HepG2 (cell line): ENCODE data around the gene LDLRAP1. TPM values are rescaled to one million over a fixed set of nuclear protein-coding genes. Genes with fewer than 3 reads are reported as not detected.

Source experiments
- ATAC-seq: fragments of 200-7000 bp; cut with Tn5 transposase; 3 replicates; pipeline ENCODE4 v1.9.1; 2020; ENCODE audit warnings: mild to moderate bottlenecking, moderate library complexity
- BruUV-seq: library from RNA; stranded (reverse); fragments of 400-500 nt; replicated peaks from 2 replicates; lab custom pipeline; 2021; lab: Mats Ljungman, UMichigan
- CTCF ChIA-PET: fragments of 300-600 bp; formaldehyde crosslinking; extraction: SDS; loops from one replicate; lab custom pipeline; 2021; ENCODE audit warnings: low total read pairs, inconsistent platforms, low intra/inter-chr PET ratio; lab: Yijun Ruan, JAX
- POLR2A ChIA-PET: fragments of 350-600 bp; sonication (Branson Sonifier 250); formaldehyde crosslinking; loops from one replicate; lab custom pipeline; 2020; ENCODE audit warnings: antibody characterized with exemption, inconsistent platforms; lab: Yijun Ruan, JAX
- DNase-seq: peaks from one replicate; pipeline ENCODE4 v3.0.0-alpha.2; 2015; ENCODE audit warnings: low spot score
- FAIRE-seq: peaks from 3 replicates; lab custom pipeline; 2011; peaks lifted over from hg19 to GRCh38; lab: Jason Lieb, UNC
- H2AFZ ChIP-seq: one replicate; pipeline ENCODE4 v1.6.1; 2011; ENCODE audit warnings: low read length, inconsistent platforms
- H3K27ac ChIP-seq: fragments of 300-600 bp; 3 replicates; pipeline ENCODE4 v1.8.0; 2011; ENCODE audit warnings: mixed run types, mild to moderate bottlenecking, mixed read lengths, low read length, inconsistent platforms; ENCODE audit not compliant: insufficient read depth; ENCODE audit errors: extremely low read length
- H3K27me3 ChIP-seq, 2 experiments: fragments of 200-600 bp in 1 of 2; 2 replicates in 1 of 2; 3 replicates in 1 of 2; pipeline versions ENCODE4 v1.6.0 to v1.8.0; 2011; ENCODE audit warnings: low read length in 2 of 2, mild to moderate bottlenecking in 2 of 2, moderate library complexity in 2 of 2, inconsistent platforms in 1 of 2; ENCODE audit not compliant: insufficient read depth in 2 of 2, control insufficient read depth in 1 of 2
- H3K36me3 ChIP-seq, 2 experiments: fragments of 200-600 bp in 1 of 2; replicated peaks in 1 of 2; 2 replicates in 1 of 2; 3 replicates in 1 of 2; pipeline versions ENCODE4 v1.5.1 to v1.8.0; 2011; ENCODE audit warnings: low read length in 2 of 2, inconsistent platforms in 1 of 2; ENCODE audit not compliant: insufficient read depth in 2 of 2, control insufficient read depth in 1 of 2
- H3K4me1 ChIP-seq: 2 replicates; pipeline ENCODE4 v1.5.1; 2012; ENCODE audit warnings: low read length, inconsistent platforms; ENCODE audit not compliant: insufficient read depth
- H3K4me2 ChIP-seq: 2 replicates; pipeline ENCODE4 v1.6.0; 2011; ENCODE audit warnings: low read depth, low read length, inconsistent platforms
- H3K4me3 ChIP-seq, 3 experiments: fragments of 200-600 bp in 1 of 3; sonication (generic), shearing (Covaris generic) in 1 of 3; replicated peaks in 1 of 3; 2 replicates each; pipeline ENCODE4 v1.5.1; 2011 to 2016; ENCODE audit warnings: low read length in 3 of 3, inconsistent platforms in 2 of 3, low read depth in 2 of 3, mild to moderate bottlenecking in 2 of 3, control low read depth in 1 of 3, mixed read lengths in 1 of 3; ENCODE audit not compliant: insufficient read depth in 1 of 3
- H3K79me2 ChIP-seq: one replicate; pipeline ENCODE4 v1.6.1; 2011; ENCODE audit warnings: low read length, inconsistent platforms; ENCODE audit not compliant: insufficient read depth
- H3K9ac ChIP-seq: 2 replicates; pipeline ENCODE4 v1.6.0; 2011; ENCODE audit warnings: mild to moderate bottlenecking, low read depth, low read length, inconsistent platforms; ENCODE audit not compliant: insufficient read depth
- H3K9me3 ChIP-seq: 2 replicates; pipeline ENCODE4 v1.5.1; 2012; ENCODE audit warnings: mild to moderate bottlenecking, low read length
- H4K20me1 ChIP-seq: 2 replicates; pipeline ENCODE4 v1.6.0; 2011; ENCODE audit warnings: inconsistent platforms, mild to moderate bottlenecking, low read length, moderate library complexity; ENCODE audit not compliant: insufficient read depth
- CAMTA2 ChIP-seq: sonication (generic); formaldehyde crosslinking; IDR thresholded peaks from 2 replicates; pipeline ENCODE4 v1.4.0; 2020; ENCODE audit warnings: mild to moderate bottlenecking, missing genetic modification reagents, borderline replicate concordance
- HNRNPLL ChIP-seq: fragments of 200-400 bp; formaldehyde crosslinking; IDR thresholded peaks from 2 replicates; pipeline ENCODE4 v1.6.1; 2017; ENCODE audit warnings: mild to moderate bottlenecking, low read depth, low read length; ENCODE audit not compliant: poor library complexity, severe bottlenecking
- U2AF1 ChIP-seq: fragments of 200-400 bp; formaldehyde crosslinking; optimal IDR thresholded peaks from 2 replicates; pipeline ENCODE3; 2017; ENCODE audit warnings: mild to moderate bottlenecking, low read depth, low read length
- ZNF556 ChIP-seq: sonication (generic); formaldehyde crosslinking; IDR thresholded peaks from 2 replicates; pipeline ENCODE4 v1.4.0; 2020; ENCODE audit warnings: mild to moderate bottlenecking, missing genetic modification reagents, borderline replicate concordance
- ZNF563 ChIP-seq: sonication (generic); formaldehyde crosslinking; IDR thresholded peaks from 2 replicates; pipeline ENCODE4 v1.8.0; 2022; ENCODE audit warnings: mild to moderate bottlenecking, moderate library complexity, missing genetic modification reagents
- ZNF776 ChIP-seq: sonication (generic); formaldehyde crosslinking; IDR thresholded peaks from 2 replicates; pipeline ENCODE4 v1.4.0; 2020; ENCODE audit warnings: mild to moderate bottlenecking, missing genetic modification reagents
- WGBS: methylation state at CpG from one replicate; pipeline ENCODE4 v1.1.6; 2017; ENCODE audit warnings: low lambda C conversion rate; 5-methylcytosine and 5-hydroxymethylcytosine counted together
- in situ Hi-C: cut with HindIII; loops from 2 replicates; pipeline ENCODE4 v1.10.0; 2017; ENCODE audit warnings: low pct_unique_long_range_greater_than_20kb; ENCODE audit not compliant: extremely low pct_ligation_motif_present
- intact Hi-C: fragments of 100-400 bp; cut with micrococcal nuclease; formaldehyde crosslinking; loops from one replicate; pipeline ENCODE4 v1.10.0; 2022; ENCODE audit not compliant: unreplicated experiment
- polyA plus RNA-seq, 8 experiments: library from polyadenylated mRNA; depleted of rRNA in 3 of 8; stranded (reverse) in 7 of 8; unstranded in 1 of 8; fragments of >200 nt; fragmentation: Illumina TruSeq in 4 of 8; extraction: Trizol in 4 of 8; gene quantifications; 2 replicates each; pipeline versions ENCODE4 v1.2.1 to v1.2.3, GENCODE V29; 2011 to 2016; ENCODE audit warnings: low read depth in 4 of 8, missing spikeins in 1 of 8, mixed read lengths in 1 of 8; ENCODE audit not compliant: insufficient read depth in 1 of 8
- total RNA-seq, 5 experiments: library from RNA; depleted of rRNA; stranded (reverse); fragments of >200 nt; fragmentation: Illumina TruSeq; extraction: Trizol; gene quantifications; 2 replicates each; pipeline ENCODE4 v1.2.3, GENCODE V29; 2016; ENCODE audit warnings: low read depth in 1 of 5
- TF ChIP-seq, protein P1 (sequence below): sonication (generic); formaldehyde crosslinking; IDR thresholded peaks from 2 replicates; pipeline ENCODE4 v1.8.1; 2023; ENCODE audit warnings: mild to moderate bottlenecking, moderate library complexity, missing genetic modification reagents

LDLRAP1 gene
- total and polyA plus RNA-seq, 2 of the 13 experiments (the other 11 are each of a cell fraction or from before 2014, with no cell fraction given) = 7.2 to 12.1 TPM

DNA sequence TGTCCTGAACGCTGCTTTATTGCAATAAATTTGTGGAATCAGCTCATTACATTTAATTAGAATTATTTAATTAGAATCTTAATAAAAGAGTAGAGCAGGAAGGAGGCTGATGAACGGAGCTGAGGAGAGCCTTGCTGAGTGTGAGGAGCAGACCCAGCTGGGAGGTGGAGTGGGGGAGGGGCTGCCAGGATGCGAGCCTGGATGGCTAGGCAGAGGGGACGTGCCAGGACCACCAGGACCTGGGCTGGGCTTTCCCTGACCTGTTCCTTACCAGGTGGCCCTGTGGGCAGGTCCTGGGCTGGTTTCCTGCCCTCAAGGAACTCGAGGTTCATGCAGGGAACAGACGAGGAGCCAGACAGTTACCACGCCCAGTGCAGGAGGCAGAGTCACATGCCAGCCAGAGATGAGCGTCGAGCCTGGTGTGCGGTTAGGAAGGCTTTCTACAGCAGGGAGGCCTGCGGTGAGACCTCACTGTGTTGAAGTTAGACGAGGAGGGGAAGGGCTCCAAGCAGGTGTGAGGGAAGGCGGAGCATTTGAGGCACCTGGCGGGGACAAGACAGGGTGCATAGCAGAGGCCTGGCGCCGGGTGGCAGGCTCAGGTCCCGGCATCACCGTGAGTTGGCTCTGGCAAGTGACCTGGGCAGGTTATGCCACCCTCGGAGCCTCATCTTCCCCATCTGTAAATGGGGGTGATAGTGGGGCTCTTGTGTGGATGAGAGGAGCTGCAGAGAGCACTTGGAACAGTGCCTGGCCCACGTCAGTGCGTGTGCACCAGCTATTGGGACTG is 33.9 kb downstream of the LDLRAP1 start (continued):
- TF ChIP-seq HNRNPLL (no peak), CAMTA2 (CRISPR knock-in tag) (no peak), ZNF776 (no peak), ZNF556 (no peak)
- TF ChIP-seq, protein P1, sequence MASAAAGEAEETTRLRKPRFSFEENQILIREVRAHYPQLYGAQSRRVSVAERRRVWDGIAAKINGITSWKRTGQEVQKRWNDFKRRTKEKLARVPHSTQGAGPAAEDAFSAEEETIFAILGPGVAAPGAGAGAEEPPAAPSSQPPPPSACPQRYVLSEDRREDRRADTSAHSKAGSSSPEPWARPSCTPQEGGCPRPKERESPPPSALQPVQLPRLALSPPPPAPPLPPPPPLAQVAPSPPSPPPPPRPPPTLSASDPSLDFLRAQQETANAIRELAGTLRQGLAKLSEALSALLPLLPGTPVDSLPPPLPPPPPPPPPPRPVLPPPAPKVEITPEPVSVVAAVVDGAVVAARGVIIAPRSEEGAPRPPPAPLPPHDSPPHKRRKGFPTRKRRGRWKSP (CRISPR knock-in tag) = no peak
- TF ChIP-seq, all 625 proteins: peak for 0

DNA sequence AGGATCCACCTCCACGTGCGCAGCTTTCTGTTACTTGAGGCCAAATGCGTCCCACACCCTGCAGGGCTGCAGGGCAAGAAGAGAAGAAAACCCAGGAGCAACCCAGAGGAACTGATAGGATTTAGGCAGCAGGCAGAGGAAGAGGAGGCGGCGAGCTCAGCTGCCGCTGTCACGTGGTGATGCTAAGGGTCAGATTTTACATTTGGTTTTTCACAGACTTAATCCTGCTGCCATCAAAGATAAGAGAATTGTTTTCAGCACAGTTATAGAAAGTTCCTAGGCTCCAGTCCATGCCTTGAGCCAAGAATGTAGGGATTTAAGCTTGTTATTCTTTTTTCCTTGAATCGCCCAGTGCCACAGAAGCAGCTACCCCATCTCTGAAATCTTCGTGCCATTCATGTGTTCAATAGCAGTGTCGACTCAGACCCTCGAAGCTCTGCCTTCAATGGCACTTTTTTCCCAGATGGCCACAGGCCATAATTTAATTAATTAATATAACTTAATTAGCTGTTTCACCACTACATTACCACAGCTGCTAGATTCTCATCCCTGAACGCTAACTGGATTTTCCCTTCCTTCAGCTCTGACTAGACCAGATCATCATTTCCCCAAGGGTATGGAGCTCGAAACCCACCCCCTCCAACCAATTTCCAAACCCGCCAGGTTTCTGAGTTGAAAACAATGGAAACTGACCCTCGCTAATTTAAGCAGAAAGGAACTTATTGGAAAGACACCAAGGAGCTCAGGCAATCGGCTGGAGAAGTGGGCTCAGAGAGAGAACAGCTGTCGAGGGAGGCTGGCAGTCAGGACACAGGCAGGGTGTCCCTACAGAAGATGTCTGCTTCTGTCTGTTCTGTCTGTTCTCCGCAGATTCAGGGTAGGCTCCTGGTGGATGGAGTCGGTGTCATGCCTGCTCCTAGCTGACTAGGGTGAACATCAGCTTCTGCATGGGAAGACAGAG is 36.2 kb downstream of the LDLRAP1 start:
- no peaks in the 10 kb centered on the region for H3K79me2 ChIP-seq
- no peak for FAIRE-seq
- DNase-seq = no peak
- ATAC-seq = no peak
- no peaks in the 10 kb centered on the region for H3K36me3 ChIP-seq
- no peak overlapping the region for H3K9ac ChIP-seq
- no peaks in the 10 kb centered on the region for H4K20me1 ChIP-seq
- TF ChIP-seq ZNF563 (CRISPR knock-in tag) = no peak
- no peak for TF ChIP-seq U2AF1
- no TSS peak for BruUV-seq
- no peak overlapping the region for H3K4me2 ChIP-seq
- H3K4me3 ChIP-seq = no peak overlapping the region
- H3K4me1 ChIP-seq = no peaks in the 10 kb centered on the region
- H2AFZ ChIP-seq = no peak overlapping the region
- ChIA-PET POLR2A (no interaction called here), CTCF (no interaction called here)
- peaks cover 1 to 15% of the 10 kb centered on the region in 2 experiments; a peak in 3 of 5 replicates for H3K27me3 ChIP-seq
- 42% methylated on average over 15 of the region's 19 CpGs for WGBS
- intact Hi-C loops (no loop called here), in situ Hi-C loops (no loop called here)
- no peak overlapping the region for H3K27ac ChIP-seq
- no peaks in the 10 kb centered on the region for H3K9me3 ChIP-seq
